ENCODE measurements around the gene ALK.
A peak's percentile ranks its signal among the peaks of the same experiment; 100 is the strongest.

Gene ALK

GRCh38 chr2:29650631-29651097 is 270.7 kb downstream of the ALK start:
- peak; percentile 78 for TF ChIP-seq GATA2 (IDR thresholded peaks at IDR 0.05; ENCODE audit: low read depth, low read length)
- peak; percentile 60 for TF ChIP-seq GATA3 (IDR thresholded peaks at IDR 0.05; ENCODE audit: low read depth, low read length)

- TF ChIP-seq GATA2 (IDR thresholded peaks at IDR 0.05; ENCODE audit: low read depth, low read length) (no peak), GATA3 (IDR thresholded peaks at IDR 0.05; ENCODE audit: low read depth, low read length) (no peak)
Measured at GRCh38 chr2:29644949-29645348, 276.4 kb downstream of the ALK start.

GRCh38 chr2:29643196-29643595 is 278.2 kb downstream of the ALK start:
- TF ChIP-seq GATA2 (IDR thresholded peaks at IDR 0.05; ENCODE audit: low read depth, low read length) (no peak), GATA3 (IDR thresholded peaks at IDR 0.05; ENCODE audit: low read depth, low read length) (no peak)

GRCh38 chr2:29640360-29640759 is 281.0 kb downstream of the ALK start:
- no peak for TF ChIP-seq GATA2 (IDR thresholded peaks at IDR 0.05; ENCODE audit: low read depth, low read length)
- no peak for TF ChIP-seq GATA3 (IDR thresholded peaks at IDR 0.05; ENCODE audit: low read depth, low read length)

- TF ChIP-seq GATA2 (IDR thresholded peaks at IDR 0.05; ENCODE audit: low read depth, low read length): no peak
- no peak for TF ChIP-seq GATA3 (IDR thresholded peaks at IDR 0.05; ENCODE audit: low read depth, low read length)
Measured at GRCh38 chr2:29638641-29639040, 282.7 kb downstream of the ALK start.

- TF ChIP-seq GATA3 (IDR thresholded peaks at IDR 0.05; ENCODE audit: low read depth, low read length) (no peak), GATA2 (IDR thresholded peaks at IDR 0.05; ENCODE audit: low read depth, low read length) (no peak)
Measured at GRCh38 chr2:29634916-29635315, 286.5 kb downstream of the ALK start.

- TF ChIP-seq GATA2 (IDR thresholded peaks at IDR 0.05; ENCODE audit: low read depth, low read length) (no peak), GATA3 (IDR thresholded peaks at IDR 0.05; ENCODE audit: low read depth, low read length) (peak; percentile 33; the same call in 1 of the 2 replicates)
Measured at GRCh38 chr2:29632018-29632417, 289.4 kb downstream of the ALK start.

- TF ChIP-seq GATA3 (IDR thresholded peaks at IDR 0.05; ENCODE audit: low read depth, low read length) (no peak), GATA2 (IDR thresholded peaks at IDR 0.05; ENCODE audit: low read depth, low read length) (no peak)
Measured at GRCh38 chr2:29629495-29629894, 291.9 kb downstream of the ALK start.

GRCh38 chr2:29628862-29629261 is 292.5 kb downstream of the ALK start:
- TF ChIP-seq GATA2 (IDR thresholded peaks at IDR 0.05; ENCODE audit: low read depth, low read length) (no peak), GATA3 (IDR thresholded peaks at IDR 0.05; ENCODE audit: low read depth, low read length) (no peak)

- no peak for TF ChIP-seq GATA3 (IDR thresholded peaks at IDR 0.05; ENCODE audit: low read depth, low read length)
- TF ChIP-seq GATA2 (IDR thresholded peaks at IDR 0.05; ENCODE audit: low read depth, low read length): no peak
Measured at GRCh38 chr2:29628108-29628745, 293.2 kb downstream of the ALK start.

- no peak for TF ChIP-seq GATA3 (IDR thresholded peaks at IDR 0.05; ENCODE audit: low read depth, low read length)
- TF ChIP-seq GATA2 (IDR thresholded peaks at IDR 0.05; ENCODE audit: low read depth, low read length): no peak
Measured at GRCh38 chr2:29627279-29627711, 294.1 kb downstream of the ALK start.

GRCh38 chr2:29620890-29621289 is 300.5 kb downstream of the ALK start:
- no peak for TF ChIP-seq GATA2 (IDR thresholded peaks at IDR 0.05; ENCODE audit: low read depth, low read length)
- TF ChIP-seq GATA3 (IDR thresholded peaks at IDR 0.05; ENCODE audit: low read depth, low read length): no peak

- TF ChIP-seq GATA2 (IDR thresholded peaks at IDR 0.05; ENCODE audit: low read depth, low read length) (no peak), GATA3 (IDR thresholded peaks at IDR 0.05; ENCODE audit: low read depth, low read length) (no peak)
Measured at GRCh38 chr2:29619689-29620088, 301.7 kb downstream of the ALK start.

GRCh38 chr2:29618024-29618423 is 303.4 kb downstream of the ALK start:
- no peak for TF ChIP-seq GATA2 (IDR thresholded peaks at IDR 0.05; ENCODE audit: low read depth, low read length)

GRCh38 chr2:29617351-29617750 is 304.0 kb downstream of the ALK start:
- TF ChIP-seq GATA3 (IDR thresholded peaks at IDR 0.05; ENCODE audit: low read depth, low read length) (no peak), GATA2 (IDR thresholded peaks at IDR 0.05; ENCODE audit: low read depth, low read length) (no peak)

- TF ChIP-seq GATA2 (IDR thresholded peaks at IDR 0.05; ENCODE audit: low read depth, low read length): peak; percentile 99
- peak; percentile 97 for TF ChIP-seq GATA3 (IDR thresholded peaks at IDR 0.05; ENCODE audit: low read depth, low read length)
Measured at GRCh38 chr2:29616569-29616968, 304.8 kb downstream of the ALK start.
